ENCODE results near the gene ATP5IF1. TPM values are rescaled to one million over a fixed set of nuclear protein-coding genes. Genes with fewer than 3 reads are reported as not detected.

ATP5IF1 gene
- total and polyA plus RNA-seq, 2 of the 8 experiments (the other 6 are each of a cell fraction or from before 2014, with no cell fraction given): 198 to 242 TPM

DNA sequence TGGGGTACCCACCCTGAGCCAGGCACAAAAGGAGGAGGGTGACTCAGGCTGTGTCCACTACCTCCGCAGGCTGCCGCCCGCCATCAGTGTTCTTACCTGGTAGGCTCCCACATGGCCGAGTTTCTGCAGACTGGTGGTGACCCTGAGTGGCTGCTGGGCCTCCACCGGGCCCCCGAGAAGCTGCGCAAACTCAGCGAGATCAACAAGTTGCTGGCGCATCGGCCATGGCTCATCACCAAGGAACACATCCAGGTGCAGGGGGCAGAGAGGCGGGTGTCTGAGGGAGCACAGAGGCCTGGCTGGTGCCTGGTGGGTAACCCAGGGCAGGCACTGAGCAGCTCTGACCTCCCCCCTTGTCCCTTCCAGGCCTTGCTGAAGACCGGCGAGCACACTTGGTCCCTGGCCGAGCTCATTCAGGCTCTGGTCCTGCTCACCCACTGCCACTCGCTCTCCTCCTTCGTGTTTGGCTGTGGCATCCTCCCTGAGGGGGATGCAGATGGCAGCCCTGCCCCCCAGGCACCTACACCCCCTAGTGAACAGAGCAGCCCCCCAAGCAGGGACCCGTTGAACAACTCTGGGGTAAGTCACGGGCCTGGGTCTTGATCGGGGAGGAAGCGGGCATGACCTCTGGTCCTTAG, 36.4 kb downstream of the ATP5IF1 start:
- Histone ChIP-seq H4K5ac (ENCODE audit: insufficient read length, low read depth, low read length) (no peak overlapping the region), H3K56ac (replicated peaks; ENCODE audit: insufficient read length, low read depth, low read length) (no peak overlapping the region), H3K4me1 (replicated peaks in 1 of 4; ENCODE audit: control insufficient read depth in 3 of 4, insufficient read depth in 4 of 4, low read length in 3 of 4) (peaks cover 0 to 2% (median 0%) of the 10 kb centered on the region in 4 experiments; a peak in 2 of 7 replicates), H2BK12ac (ENCODE audit: low read depth, low read length) (no peak overlapping the region), H3K79me1 (ENCODE audit: low read depth, low read length) (peaks cover 6% of the 10 kb centered on the region; the same call in 1 of the 2 replicates), H2BK5ac (ENCODE audit: low read depth, low read length) (no peak overlapping the region), H3K4ac (replicated peaks; ENCODE audit: insufficient read length, low read depth, low read length) (no peak overlapping the region), H4K8ac (ENCODE audit: extremely low read depth, insufficient read depth, low read length) (peak overlapping the region; percentile 57; the same call in 1 of the 2 replicates), H3K36me3 (ENCODE audit: control insufficient read depth in 2 of 4, insufficient read depth in 4 of 4, low read length in 3 of 4) (peaks cover 10 to 68% (median 25%) of the 10 kb centered on the region in 4 experiments; a peak in 7 of 8 replicates), H3K9ac (replicated peaks in 1 of 4; ENCODE audit: extremely low read depth in 1 of 4, low read depth in 3 of 4, low read length in 3 of 4) (no peak overlapping the region), H3K14ac (ENCODE audit: insufficient read length) (no peak overlapping the region), H3K4me2 (ENCODE audit: insufficient read depth in 1 of 2, low read depth in 2 of 2, low read length in 2 of 2) (no peak overlapping the region), H3K27ac (ENCODE audit: low read depth, low read length) (no peak overlapping the region), H2BK120ac (replicated peaks; ENCODE audit: low read depth, low read length) (no peak overlapping the region), H3K23ac (ENCODE audit: insufficient read length) (no peak overlapping the region), H3K18ac (ENCODE audit: extremely low read depth, low read length) (no peak overlapping the region), H3K79me2 (ENCODE audit: control insufficient read depth in 1 of 2, insufficient read depth in 2 of 2, low read length in 2 of 2) (peaks cover 0 to 39% of the 10 kb centered on the region in 2 experiments; a peak in 3 of 4 replicates), H3K9me3 (ENCODE audit: insufficient read depth in 2 of 2, low read depth in 1 of 2, low read length in 1 of 2) (no peaks in the 10 kb centered on the region), H3K27me3 (replicated peaks in 1 of 4; ENCODE audit: control insufficient read depth in 3 of 4, extremely low read depth in 1 of 4, insufficient read depth in 3 of 4, low read length in 3 of 4) (no peaks in the 10 kb centered on the region), H3K23me2 (ENCODE audit: low read depth, low read length) (no peaks in the 10 kb centered on the region), H2AFZ (ENCODE audit: low read length) (no peak overlapping the region), H3K4me3 (ENCODE audit: extremely low read depth in 1 of 4, insufficient read depth in 2 of 4, low read depth in 3 of 4, low read length in 4 of 4) (no peak overlapping the region), H2BK15ac (ENCODE audit: low read length) (no peak overlapping the region), H2AK5ac (ENCODE audit: low read depth, low read length) (no peak overlapping the region), H2BK20ac (ENCODE audit: low read length) (no peak overlapping the region), H4K91ac (replicated peaks; ENCODE audit: insufficient read length, low read length) (no peak overlapping the region), H4K20me1 (replicated peaks in 1 of 2; ENCODE audit: control insufficient read depth in 1 of 2, insufficient read depth in 2 of 2, low read length in 2 of 2) (peaks cover 7 to 9% of the 10 kb centered on the region in 2 experiments)
- FAIRE-seq (no peak), DNase-seq (ENCODE audit: low read depth in 1 of 2, low spot score in 2 of 2) (no peak)
- ChIA-PET CTCF (ENCODE audit: partially characterized antibody) (interaction anchor here (0.5 to 2.9 kb wide), 5 partner anchors 9 to 309 kb away, joined by 3 to 15 read pairs (median 3); no protein-coding TSS in a partner anchor), POLR2A (ENCODE audit: partially characterized antibody) (interaction anchor here (1.0 to 20.8 kb wide), 9 partner anchors 7 to 312 kb away, joined by 3 to 324 read pairs (median 5); partner anchors contain the start of genes ATP5IF1 and SESN2)
- WGBS, 2 experiments (ENCODE audit: extremely low coverage in 1 of 2, insufficient coverage in 1 of 2, insufficient read length in 1 of 2, insufficient replicate concordance in 2 of 2, low coverage in 1 of 2, low lambda C conversion rate in 2 of 2, missing lambda C conversion rate in 1 of 2): 92% methylated on average over 20 of the region's 20 CpGs; no CpG with 5 or more reads in 1 of the 2 experiments
- TF ChIP-seq KDM4A (IDR thresholded peaks at IDR 0.05; ENCODE audit: low read depth, low read length, severe bottlenecking) (no peak), HDAC6 (IDR thresholded peaks at IDR 0.05; ENCODE audit: low read depth, low read length) (no peak), SAP30 (IDR thresholded peaks at IDR 0.05; ENCODE audit: insufficient read depth, insufficient replicate concordance, low read length) (no peak), POLR2A (IDR thresholded peaks at IDR 0.05; ENCODE audit: control extremely low read depth in 1 of 2, low read depth in 2 of 2, low read length in 2 of 2) (no peak), TCF12 (IDR thresholded peaks at IDR 0.05; ENCODE audit: low read depth, low read length) (no peak), TAF7 (optimal IDR thresholded peaks at IDR 0.05; ENCODE audit: borderline replicate concordance, low read depth, low read length) (no peak), POLR2AphosphoS5 (IDR thresholded peaks at IDR 0.05; ENCODE audit: low read depth, low read length) (no peak)
- TF ChIP-seq, protein P1, sequence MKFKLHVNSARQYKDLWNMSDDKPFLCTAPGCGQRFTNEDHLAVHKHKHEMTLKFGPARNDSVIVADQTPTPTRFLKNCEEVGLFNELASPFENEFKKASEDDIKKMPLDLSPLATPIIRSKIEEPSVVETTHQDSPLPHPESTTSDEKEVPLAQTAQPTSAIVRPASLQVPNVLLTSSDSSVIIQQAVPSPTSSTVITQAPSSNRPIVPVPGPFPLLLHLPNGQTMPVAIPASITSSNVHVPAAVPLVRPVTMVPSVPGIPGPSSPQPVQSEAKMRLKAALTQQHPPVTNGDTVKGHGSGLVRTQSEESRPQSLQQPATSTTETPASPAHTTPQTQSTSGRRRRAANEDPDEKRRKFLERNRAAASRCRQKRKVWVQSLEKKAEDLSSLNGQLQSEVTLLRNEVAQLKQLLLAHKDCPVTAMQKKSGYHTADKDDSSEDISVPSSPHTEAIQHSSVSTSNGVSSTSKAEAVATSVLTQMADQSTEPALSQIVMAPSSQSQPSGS (IDR thresholded peaks at IDR 0.05; ENCODE audit: low read length): no peak
- TF ChIP-seq, protein P2, sequence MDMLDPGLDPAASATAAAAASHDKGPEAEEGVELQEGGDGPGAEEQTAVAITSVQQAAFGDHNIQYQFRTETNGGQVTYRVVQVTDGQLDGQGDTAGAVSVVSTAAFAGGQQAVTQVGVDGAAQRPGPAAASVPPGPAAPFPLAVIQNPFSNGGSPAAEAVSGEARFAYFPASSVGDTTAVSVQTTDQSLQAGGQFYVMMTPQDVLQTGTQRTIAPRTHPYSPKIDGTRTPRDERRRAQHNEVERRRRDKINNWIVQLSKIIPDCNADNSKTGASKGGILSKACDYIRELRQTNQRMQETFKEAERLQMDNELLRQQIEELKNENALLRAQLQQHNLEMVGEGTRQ (IDR thresholded peaks at IDR 0.05; ENCODE audit: low read length): no peak

Measured in H1 (cell line).